SH-SY5Y (cell line): ENCODE data around the gene ADAMTS18.

ENCODE experiments used
- GATA2 ChIP-seq: IDR thresholded peaks from 2 replicates; pipeline ENCODE4 v1.6.1; 2011; ENCODE audit warnings: mild to moderate bottlenecking, low read depth, low read length
- GATA3 ChIP-seq: IDR thresholded peaks from 2 replicates; pipeline ENCODE4 v1.6.1; 2011; ENCODE audit warnings: low read depth, mild to moderate bottlenecking, low read length, moderate library complexity

DNA sequence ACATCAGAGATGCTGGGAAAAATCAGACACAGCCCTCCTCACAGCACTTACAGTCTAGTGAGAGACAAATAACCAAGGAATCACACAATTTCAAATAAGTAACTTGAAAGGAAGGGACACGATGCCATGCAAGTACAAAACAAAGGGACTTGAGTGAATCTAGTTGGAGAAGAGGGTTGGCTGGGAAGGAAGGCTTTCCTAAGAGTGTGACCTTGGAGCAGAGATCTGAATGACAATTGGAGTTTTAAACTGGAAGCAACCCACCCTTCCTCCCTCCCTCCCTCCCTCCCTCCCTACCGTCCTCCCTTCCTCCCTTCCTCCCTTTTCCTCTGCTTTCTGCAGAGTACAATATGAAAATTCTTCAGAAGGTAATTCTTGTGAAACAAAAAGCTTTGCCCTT, 31.1 kb downstream of the ADAMTS18 start:
- TF ChIP-seq GATA2 = no peak
- TF ChIP-seq GATA3 = no peak
